Activated CD4-positive, alpha-beta T cell treated with anti-CD3 and anti-CD28 coated beads, Interleukin-2, amount 50 U/mL, for 24 hours (primary cell): Measurements from ENCODE around the gene CD38.
"Not testable (repeated sequence)": the region's sequence is repeated elsewhere in the genome, so short reads cannot be mapped to it uniquely, and the experiment has no call there.

Experiments
- DNase-seq, 2 donors: peaks; one replicate each; pipeline ENCODE4 v3.0.0-alpha.2; 2020; ENCODE audit warnings: low read depth in 1 of 2, low spot score in 1 of 2

CD38 gene

DNA sequence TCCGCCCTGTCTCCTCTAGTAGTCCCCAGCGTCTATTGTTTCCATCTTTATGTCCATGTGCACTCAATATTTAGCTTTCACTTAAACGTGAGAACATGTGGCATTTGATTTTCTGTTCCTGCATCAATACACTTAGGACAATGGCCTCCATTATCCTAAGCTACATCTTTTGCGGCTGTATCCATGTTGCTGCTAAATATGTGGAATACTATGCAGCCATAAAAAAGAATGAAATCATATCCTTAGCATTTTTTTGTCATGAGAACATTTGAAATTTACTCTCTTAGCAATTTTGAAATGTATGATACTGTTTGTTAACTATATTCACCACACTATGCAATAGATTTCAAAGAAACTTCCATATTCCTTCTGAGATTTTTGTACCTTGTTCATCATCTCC, 19.8 kb upstream of the CD38 start:
- DNase-seq, result no peak

DNA sequence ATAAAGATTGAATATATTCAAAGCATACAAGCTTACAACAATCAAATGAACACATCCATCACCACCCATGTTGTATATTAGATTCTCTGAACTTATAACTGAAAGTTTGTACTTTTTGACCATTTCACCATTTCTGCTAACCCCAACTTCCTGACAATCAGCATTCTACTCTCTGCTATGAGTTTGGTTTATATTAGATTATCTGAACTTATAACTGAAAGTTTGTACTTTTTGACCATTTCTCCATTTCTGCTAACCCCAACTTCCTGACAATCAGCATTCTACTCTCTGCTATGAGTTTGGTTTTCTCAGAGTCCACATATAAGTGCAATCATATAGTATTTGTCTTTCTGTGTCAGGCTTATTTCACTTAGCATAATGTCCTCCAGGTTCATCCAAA, 15.7 kb upstream of the CD38 start:
- not testable (repeated sequence) for DNase-seq

DNA sequence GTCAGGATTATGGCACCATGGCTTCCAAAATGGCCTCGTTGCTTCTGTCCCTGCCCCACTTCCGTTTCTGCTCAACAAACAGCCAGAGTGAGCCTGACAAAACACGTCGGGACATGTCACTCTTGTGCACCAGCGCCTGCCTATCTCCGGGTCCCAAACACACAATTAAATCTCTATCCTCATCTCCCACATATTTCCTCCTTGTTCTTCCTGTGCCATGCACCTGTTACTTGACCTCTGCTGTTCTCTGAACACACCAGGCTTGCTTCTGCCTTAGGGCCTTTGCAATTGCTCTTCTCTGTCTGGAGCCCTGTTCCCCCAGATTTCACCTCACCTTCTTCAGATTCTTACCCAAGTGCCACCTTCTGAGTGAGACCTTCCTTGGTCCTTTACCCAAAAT, 12.7 kb upstream of the CD38 start:
- no peak for DNase-seq

DNA sequence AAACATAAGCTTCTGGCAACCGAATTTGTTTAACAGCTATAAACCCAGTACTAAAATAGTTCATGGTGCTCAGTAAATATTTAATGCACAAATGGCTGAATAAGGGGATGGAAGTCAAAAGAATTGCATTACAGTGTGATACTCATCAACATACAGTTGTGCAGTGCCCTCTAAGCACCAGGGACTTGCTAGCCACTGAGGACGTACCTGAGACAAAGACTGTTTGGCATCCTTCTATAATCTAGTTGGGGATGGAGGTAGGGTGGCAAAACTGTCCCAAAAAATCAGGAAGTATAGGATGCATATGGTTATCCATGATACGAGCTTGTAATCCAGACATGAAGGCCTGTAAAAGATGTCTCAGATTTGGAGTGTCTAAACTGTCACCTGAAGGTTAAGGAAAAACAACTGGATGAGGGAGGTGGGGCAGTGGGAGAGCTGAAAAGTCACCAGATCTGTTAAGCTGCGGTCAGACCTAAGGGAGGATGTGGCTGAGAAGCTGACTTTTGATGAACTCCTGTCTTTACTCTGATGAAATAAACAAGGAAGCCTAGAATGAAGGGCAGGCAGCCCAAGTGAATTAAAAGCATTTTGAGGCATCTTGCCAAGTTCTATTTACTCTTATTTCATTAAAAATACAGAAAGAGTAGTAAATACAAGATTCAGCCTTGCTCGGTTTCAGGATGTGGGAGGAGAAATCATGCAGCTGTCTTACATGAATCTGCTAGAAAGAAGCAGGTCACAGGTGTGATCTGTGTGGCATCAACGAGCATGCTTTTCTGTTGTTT, 12.0 kb upstream of the CD38 start:
- DNase-seq, result peak in 1 of 2 donors; percentile 35

DNA sequence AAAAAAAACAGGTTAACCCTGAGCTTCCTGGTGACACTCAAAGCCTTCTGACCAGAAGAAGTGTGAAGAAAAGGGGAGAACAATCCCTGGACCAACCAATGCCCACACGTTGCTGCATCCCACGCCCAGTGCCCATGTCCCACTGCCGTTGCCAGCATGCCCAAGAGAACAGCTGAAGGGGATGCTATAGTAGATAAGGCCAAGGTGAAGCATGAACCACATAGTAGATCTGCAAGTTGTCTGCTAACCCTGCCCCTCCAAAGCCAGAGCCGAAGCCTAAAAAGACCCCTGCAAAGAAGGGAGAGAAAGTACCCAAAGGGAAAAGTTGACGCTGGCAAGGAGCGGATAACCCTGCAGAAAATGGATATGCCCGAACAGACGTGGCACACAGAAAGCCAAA, 11.3 kb upstream of the CD38 start:
- DNase-seq, result no peak

DNA sequence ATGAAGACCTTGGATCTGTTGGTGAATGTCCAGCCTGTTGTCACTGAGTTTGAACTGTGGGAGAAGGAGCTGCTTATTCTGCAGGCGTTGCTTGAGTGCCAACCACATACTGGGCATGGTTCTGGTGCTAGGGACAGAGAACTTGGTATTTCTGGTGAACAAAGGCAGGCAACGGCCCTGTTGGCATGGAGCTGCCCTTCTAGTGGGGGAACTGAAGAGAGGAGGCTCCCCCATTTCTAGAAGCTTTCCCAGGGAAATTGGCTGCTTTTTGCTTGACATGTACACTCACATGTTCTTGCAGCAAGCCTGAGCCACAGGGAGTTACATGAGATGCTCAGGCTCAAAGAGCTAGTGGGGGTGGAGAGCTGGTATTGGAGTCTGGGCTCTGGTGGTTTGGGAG, 8.9 kb upstream of the CD38 start:
- DNase-seq, result no peak

DNA sequence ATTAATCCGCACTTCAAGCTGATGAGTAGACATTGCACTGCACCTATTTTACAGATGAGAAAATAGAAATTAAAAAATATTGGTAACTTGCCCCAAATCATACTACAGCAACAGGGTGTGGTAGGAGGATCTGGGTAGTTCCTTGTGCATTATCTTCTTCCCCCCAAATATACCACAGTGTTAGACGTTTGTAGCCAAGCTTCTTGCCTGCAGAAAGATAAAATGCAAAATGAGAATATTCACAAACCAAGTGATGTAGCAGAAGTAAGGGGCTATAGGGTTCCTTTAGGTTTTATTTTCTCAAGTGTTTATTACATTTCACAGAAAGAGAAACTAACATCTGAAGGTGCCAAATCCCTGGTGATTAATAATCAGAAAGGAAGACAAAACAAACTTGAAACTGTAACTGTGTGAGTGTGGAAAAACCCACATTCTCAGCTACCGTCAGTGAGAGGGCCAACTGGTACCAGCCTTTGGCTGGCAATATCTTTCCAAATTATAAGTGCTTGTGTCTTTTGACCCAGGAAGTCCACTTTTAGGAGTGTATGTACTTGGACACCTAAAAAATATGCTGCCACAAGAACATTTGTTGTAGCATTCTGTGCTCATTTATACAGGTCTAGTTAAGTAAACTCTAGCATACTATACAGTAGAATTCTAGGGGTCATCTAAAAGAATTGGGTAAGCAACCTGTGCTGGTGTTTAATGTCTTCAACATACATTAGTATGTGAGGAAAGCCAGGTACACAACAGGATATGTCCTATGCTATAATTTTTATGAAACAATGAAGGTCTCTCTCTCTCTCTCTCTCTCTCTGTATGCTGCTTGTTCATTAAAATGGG, 6.7 kb upstream of the CD38 start:
- DNase-seq, result peak in 1 of 2 donors; percentile 35

DNA sequence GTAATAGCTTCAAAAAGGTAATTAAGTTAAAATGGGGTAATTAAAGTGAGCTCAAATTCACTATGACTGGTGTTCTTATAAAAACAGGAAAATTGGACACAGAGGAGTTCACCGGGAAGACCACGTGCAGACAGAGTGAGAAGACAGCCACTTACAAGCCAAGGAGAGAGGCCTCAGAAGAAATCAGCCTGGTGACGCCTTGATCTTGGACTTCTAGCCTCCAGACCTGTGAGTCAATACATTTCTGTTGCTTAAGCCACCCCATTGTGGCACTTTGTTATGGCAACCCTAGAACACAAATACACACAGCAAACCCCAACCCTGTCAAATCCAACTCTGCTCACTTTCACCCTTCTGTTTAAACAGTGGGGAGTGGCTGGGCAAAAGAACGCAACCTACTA, 4.1 kb upstream of the CD38 start:
- no peak for DNase-seq

DNA sequence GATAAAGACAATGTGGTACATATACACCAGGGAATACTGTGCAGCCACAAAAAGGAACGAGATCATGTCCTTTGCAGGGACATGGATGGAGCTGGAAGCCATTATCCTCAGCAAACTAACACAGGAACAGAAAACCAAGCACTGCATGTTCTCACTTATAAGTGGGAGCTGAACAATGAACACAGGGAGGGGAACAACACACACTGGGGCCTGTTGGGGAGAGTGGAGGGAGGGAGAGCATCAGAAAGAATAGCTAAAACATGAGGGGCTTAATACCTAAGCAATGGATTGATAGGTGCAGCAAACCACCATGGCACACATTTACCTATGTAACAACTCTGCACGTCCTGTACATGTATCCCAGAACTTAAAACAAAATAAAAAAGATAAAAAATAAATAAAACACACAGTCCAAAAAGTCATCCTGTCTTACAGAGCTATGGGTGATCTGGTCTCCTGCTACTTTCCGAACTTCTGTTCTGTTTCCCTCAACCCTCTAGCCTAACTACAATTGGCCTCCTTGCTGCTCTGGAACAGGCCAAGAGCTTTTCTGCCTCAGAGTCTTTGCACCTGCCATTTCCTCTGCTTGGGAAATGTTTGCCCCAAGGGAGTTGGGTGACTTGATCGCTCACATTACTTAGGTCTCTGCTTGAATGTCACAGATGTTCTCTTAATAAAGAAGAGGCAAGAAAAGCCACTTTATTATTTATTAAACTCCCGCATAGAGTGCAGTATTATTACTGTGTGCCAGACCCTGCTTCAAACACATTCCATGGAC, 1.1 kb upstream of the CD38 start:
- DNase-seq, result no peak

DNA sequence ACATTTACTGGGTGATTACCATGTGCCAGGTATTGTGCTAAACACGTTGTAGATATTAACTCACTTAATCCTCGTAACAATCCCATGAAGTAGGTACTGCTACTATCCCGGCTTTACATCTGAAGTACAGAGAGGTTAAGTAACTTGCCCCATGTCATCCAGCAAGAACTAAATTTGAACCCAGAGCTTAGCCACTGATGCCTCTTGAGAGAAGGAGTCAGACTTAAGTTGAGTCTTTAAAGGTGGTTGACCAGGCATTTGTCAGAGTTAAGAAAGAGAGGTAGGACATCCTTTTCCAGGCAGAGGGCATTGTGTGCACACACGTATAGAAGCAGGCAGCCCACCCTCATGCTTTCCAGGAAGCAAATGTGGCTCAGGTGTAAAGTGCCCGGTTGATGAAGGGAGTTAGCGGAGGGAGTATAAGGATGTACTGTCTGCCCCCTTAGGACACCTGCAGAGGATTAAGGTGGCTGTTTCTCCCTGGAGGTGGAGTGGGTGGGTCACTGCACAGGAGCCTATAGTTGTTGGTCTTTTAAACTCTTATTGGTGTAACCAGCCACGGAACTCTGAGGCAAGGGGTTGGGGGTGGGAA, 335 bp upstream of the CD38 start:
- peak in 1 of 2 donors; percentile 41 for DNase-seq

DNA sequence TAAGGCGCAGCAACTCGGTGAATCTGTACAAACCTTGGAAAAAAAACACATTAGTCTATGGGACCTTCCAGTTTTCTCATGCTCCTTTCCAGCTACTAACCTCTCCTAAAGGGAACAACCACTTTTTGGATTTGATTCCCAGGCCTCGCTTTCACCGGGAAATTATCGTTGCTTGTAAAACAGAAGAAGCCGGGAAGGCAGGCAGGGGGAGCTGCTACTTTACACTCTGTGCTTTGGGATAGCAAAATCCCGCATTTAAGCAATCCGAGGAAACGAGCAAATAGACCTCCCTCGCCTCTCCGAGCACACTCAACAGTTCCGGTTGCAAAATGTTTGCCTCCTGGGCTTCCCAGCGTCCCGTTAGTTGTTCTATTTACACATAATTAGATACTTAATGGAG, 1.2 kb downstream of the CD38 start:
- no peak for DNase-seq

DNA sequence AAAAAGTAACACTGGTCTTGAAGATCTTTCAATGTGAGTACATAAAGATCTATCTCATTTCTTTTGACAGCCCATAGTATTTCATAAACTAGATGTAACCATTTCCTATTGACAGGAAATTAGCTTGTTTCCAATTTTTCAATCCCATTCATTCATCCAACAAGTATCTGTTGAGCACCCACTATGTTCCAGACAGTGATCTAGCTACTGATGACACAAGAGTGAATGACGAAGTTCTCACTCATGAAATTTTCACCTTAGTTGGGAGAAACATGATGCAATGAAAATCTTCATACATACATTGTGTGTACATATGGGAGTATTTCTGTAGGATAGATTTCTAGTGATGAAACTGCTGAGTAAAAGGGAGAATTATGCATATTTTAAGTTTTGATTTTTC, 1.7 kb downstream of the CD38 start:
- no peak for DNase-seq

DNA sequence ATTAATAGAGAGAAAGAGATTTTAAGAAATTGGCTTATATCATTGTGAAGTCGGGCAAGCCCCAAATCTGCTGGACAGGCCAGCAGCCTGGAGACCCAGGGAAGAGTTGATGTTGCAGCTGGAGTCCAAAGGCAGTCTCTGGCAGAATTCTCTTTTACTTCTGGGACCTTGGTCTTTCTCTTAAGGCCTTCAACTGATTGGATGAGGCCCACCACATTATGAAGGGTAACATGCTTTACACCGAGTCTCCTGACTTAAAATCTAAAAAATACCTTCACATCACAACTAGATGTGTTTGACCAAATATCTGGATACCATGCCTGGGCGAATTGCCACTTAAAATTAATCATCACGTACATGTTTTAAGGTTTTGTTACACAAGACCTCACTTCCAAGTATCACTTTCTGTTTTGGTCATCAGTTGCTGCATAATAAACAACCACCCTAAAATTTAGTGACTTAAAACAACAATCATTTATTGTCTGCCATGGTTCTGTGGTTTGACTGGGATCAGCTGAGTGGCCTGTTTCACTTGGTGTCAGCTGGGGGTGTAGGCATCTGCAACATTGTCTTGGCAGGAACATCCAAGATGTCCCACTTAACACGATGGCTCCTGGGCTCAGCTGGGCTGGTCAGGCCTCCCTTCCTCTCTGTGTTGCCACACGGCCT, 3.4 kb downstream of the CD38 start:
- DNase-seq, result no peak

DNA sequence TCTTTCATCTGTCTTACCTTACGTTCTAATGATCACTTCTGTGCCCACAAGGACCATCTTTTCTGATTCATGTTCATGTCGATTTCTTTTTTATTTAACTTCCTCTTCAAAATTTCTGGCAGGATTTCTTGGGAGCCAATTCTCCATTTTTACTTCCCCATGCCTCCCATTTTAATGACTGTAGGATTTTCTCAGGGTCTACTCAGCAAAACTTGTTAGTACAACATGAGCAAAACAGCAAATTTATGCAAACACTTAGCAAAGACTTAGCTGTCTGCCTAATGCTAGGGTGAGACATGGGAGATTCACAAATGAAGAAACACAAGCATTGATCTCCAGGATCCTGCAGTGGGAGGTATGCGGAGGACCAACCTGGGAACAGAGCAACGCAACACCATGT, 5.5 kb downstream of the CD38 start:
- no peak for DNase-seq

DNA sequence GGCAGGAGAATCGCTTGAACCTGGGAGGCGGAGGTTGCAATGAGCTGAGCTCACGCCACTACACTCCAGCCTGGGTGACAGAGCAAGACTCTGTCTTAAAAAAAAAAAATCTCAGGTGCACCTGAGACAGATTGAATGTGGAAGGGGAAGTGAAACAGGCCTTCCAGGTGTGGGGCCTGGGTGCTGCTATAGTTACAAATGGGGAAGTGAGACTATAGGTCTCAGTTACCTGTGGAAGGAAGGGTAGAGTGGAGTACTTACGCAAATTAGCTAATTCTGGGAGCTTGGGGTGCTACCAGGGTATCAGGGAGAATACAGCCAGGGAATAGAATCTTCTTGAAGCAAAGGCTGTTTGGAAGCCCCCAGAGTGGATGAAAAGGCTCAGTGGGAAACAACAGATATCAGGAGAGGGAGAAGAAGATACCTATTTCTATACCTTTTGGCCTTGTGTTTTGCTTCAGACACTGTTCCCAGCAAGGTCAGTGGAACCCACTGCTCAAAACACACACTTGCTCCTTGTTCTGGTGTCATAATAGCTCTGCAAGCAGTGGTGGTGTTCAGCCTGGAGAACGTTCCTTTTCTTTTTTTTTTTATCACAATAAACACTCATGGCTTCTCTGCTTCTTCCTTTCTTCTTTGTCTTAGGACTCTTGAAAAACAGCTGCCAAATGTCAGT, 7.0 kb downstream of the CD38 start:
- no peak for DNase-seq

DNA sequence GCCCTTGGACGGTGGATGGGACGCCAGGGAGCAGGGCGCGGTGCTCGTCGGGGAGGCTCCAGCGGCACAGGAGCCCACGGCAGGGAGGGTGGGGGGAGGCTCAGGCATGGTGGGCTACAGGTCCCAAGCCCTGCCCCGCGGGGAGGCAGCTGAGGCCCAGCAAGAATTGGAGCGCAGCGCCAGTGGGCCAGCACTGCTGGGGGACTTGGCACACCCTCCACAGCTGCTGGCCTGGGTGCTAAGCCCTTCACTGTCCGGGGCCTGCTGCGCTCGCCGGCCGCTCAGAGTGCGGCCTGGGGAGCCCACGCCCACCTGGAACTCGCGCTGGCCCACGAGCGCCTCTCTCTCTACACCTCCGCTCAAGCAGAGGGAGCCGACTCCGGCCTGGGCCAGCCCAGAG, 8.6 kb downstream of the CD38 start:
- no peak for DNase-seq

DNA sequence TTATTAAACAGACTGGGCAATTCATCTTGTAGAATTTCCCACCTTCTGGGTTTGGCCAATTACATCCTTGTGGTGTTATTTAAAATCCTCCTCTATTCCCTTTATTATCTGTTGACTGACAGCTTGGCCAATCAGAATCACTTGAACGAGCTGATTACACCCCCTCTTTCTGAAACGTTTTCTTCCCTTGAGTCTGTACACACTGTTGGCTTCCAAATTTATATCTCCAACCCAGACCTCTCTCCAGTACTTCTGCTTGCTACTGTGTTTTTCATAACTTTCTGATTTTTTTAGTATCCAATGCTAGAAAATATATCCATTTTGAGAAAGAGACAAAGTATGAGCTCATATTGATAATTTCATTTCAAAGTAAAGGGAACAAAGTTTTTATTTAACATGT, 14.8 kb downstream of the CD38 start:
- no peak for DNase-seq

DNA sequence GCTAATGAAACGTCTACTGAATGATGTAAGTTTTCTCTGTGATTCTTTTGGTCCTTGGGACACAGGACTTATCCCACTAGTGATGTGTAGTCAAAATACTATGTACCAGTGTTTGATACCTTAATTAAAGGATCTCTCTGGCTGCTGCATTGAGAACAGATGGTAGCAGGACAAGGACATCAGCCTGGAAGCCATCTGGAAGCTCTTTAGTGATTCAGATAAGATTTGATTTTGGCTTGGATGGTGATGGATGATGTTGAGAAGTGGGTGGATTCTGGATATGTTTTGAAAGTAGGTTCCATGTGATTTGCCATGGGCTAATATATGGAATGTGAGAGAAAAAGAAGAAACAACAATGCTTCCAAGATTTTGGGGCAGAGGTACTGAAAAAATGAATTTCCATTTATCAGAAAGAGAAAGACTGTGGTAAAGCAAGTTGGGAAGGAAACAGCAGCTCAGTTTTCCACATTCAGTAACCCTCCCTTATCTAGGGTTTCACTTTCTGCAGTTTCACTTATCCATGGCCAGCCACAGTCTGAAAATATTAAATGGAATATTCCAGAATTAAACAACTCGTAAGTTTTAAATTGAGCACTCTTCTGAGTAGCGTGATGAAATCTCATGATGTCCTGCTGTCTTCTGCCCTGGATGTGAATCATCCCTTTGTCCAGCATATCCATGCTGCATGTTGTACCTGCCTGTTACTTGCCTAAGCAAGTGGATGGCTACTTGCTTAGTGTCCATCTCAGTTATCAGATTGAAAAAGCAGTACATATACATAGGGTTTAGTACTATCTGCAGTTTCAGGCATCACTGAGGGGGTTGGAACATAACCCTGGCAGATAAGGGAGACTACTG, 15.6 kb downstream of the CD38 start:
- no peak for DNase-seq

DNA sequence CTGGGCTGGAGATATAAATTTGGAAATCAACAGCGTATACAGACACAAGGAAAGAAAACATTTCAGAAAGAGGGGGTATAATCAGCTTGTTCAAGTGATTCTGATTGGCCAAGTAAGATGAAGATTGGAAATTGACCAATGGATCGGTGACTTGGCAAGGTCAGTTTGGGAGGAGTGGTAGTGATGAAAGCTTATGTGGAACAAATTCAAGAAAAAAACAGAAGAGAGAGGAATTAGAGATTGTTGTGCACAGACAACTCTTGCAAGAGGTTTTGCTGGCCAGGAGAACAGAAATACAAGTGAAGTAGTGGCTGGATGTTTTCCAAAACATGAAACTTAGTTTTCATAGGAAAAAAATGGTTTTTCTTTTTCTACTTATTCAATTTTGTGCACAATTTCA, 16.3 kb downstream of the CD38 start:
- no peak for DNase-seq
